SK-N-SH (cell line): ENCODE data around the gene TMEM231.

Experiments used
- CTCF ChIP-seq: fragments of 200-600 bp; sonication (generic); IDR thresholded peaks from 2 replicates; pipeline ENCODE4 v1.6.1; 2017; ENCODE audit warnings: antibody characterized with exemption, mild to moderate bottlenecking, moderate library complexity
- EP300 ChIP-seq, 2 experiments: IDR thresholded peaks; 2 replicates each; pipeline versions ENCODE4 v1.4.0 to v1.6.1; 2012; ENCODE audit warnings: borderline replicate concordance in 1 of 2, low read depth in 1 of 2, low read length in 1 of 2
- GATA2 ChIP-seq: sonication (generic); formaldehyde crosslinking; IDR thresholded peaks from 2 replicates; pipeline ENCODE4 v1.5.0; 2020; ENCODE audit warnings: mild to moderate bottlenecking, missing genetic modification reagents
- POLR2AphosphoS5 ChIP-seq: IDR thresholded peaks from 2 replicates; pipeline ENCODE4 v1.6.1; 2012; ENCODE audit warnings: low read depth, low read length
- RXRA ChIP-seq: IDR thresholded peaks from 2 replicates; pipeline ENCODE4 v1.4.0; 2012; ENCODE audit warnings: low read depth, mild to moderate bottlenecking, borderline replicate concordance
- TAF1 ChIP-seq: IDR thresholded peaks from 2 replicates; pipeline ENCODE4 v1.6.1; 2012; ENCODE audit warnings: low read depth, mild to moderate bottlenecking, low read length, moderate library complexity, borderline replicate concordance

GRCh38 chr16:75501359-75501758 is 54.7 kb downstream of the TMEM231 start:
- TF ChIP-seq TAF1, result no peak
- no peak for TF ChIP-seq CTCF
- no peak for TF ChIP-seq EP300 (IDR thresholded peaks at IDR 0.05; ENCODE audit: borderline replicate concordance in 1 of 2, low read depth in 1 of 2, low read length in 1 of 2)
- TF ChIP-seq POLR2AphosphoS5, result no peak
- TF ChIP-seq RXRA, result no peak
- no peak for TF ChIP-seq GATA2 (CRISPR knock-in tag)
